Liver (tissue), 9 donors: ENCODE data around the gene ATP2C2. TPM values are rescaled to one million over a fixed set of nuclear protein-coding genes. Genes with fewer than 3 reads are reported as not detected.

Experiments
- DNase-seq: peaks from one replicate; pipeline ENCODE4 v3.0.0-alpha.2; 2017; ENCODE audit warnings: low spot score
- H3K27ac ChIP-seq, 2 donors: one replicate each; pipeline ENCODE4 v1.7.0; 2013; ENCODE audit warnings: inconsistent platforms in 2 of 2, low read length in 2 of 2, control low read depth in 1 of 2, low read depth in 1 of 2, mild to moderate bottlenecking in 1 of 2
- H3K27me3 ChIP-seq, 4 donors: one replicate each; pipeline versions ENCODE4 v1.6.1 to v1.7.0; 2013; ENCODE audit warnings: low read length in 3 of 4, inconsistent platforms in 1 of 4, mild to moderate bottlenecking in 1 of 4, moderate library complexity in 1 of 4; ENCODE audit not compliant: control insufficient read depth in 4 of 4, insufficient read depth in 4 of 4
- H3K36me3 ChIP-seq, 4 donors: one replicate each; pipeline versions ENCODE4 v1.6.1 to v1.7.0; 2013; ENCODE audit warnings: low read length in 3 of 4, mild to moderate bottlenecking in 3 of 4, low read depth in 1 of 4, moderate library complexity in 1 of 4; ENCODE audit not compliant: control insufficient read depth in 4 of 4, insufficient read depth in 3 of 4
- H3K4me1 ChIP-seq, 4 donors: one replicate each; pipeline versions ENCODE4 v1.6.1 to v1.7.0; 2013; ENCODE audit warnings: low read length in 3 of 4, mild to moderate bottlenecking in 3 of 4, moderate library complexity in 1 of 4; ENCODE audit not compliant: control insufficient read depth in 4 of 4, insufficient read depth in 4 of 4
- H3K4me3 ChIP-seq, 3 donors: one replicate each; pipeline versions ENCODE4 v1.6.1 to v1.7.0; 2013; ENCODE audit warnings: low read length in 3 of 3, control low read depth in 1 of 3, low read depth in 1 of 3, mild to moderate bottlenecking in 1 of 3
- H3K9ac ChIP-seq, 2 donors: one replicate each; pipeline ENCODE4 v1.7.0; 2013; ENCODE audit warnings: low read length in 2 of 2, mild to moderate bottlenecking in 2 of 2, moderate library complexity in 2 of 2, control low read depth in 1 of 2, low read depth in 1 of 2
- H3K9me3 ChIP-seq, 4 donors: one replicate each; pipeline versions ENCODE4 v1.6.1 to v1.7.0; 2013; ENCODE audit warnings: low read length in 3 of 4; ENCODE audit not compliant: control insufficient read depth in 4 of 4
- FOXA1 ChIP-seq: IDR thresholded peaks from 2 replicates; pipeline ENCODE4 v1.6.1; 2016; ENCODE audit warnings: antibody characterized with exemption
- GABPA ChIP-seq, 2 donors: IDR thresholded peaks in 1 of 2; conservative IDR thresholded peaks in 1 of 2; 2 replicates each; pipeline ENCODE4 v1.6.1; 2016; ENCODE audit warnings: antibody characterized with exemption in 2 of 2, mild to moderate bottlenecking in 1 of 2, moderate library complexity in 1 of 2
- HNF4A ChIP-seq, 2 donors: conservative IDR thresholded peaks; 2 replicates each; pipeline ENCODE4 v1.6.1; 2016; ENCODE audit warnings: antibody characterized with exemption in 2 of 2, mild to moderate bottlenecking in 2 of 2
- HNF4G ChIP-seq: IDR thresholded peaks from 2 replicates; pipeline ENCODE4 v1.6.1; 2016; ENCODE audit warnings: antibody characterized with exemption
- RAD21 ChIP-seq, 2 donors: IDR thresholded peaks; 2 replicates each; pipeline ENCODE4 v1.6.1; 2016; ENCODE audit warnings: antibody characterized with exemption in 2 of 2, mild to moderate bottlenecking in 2 of 2
- RXRA ChIP-seq, 2 donors: IDR thresholded peaks; 2 replicates each; pipeline ENCODE4 v1.6.1; 2017 to 2018; ENCODE audit warnings: antibody characterized with exemption in 2 of 2, mild to moderate bottlenecking in 1 of 2
- TAF1 ChIP-seq: conservative IDR thresholded peaks from 2 replicates; pipeline ENCODE4 v1.6.1; 2016; ENCODE audit warnings: antibody characterized with exemption, mild to moderate bottlenecking
- YY1 ChIP-seq: IDR thresholded peaks from 2 replicates; pipeline ENCODE4 v1.6.1; 2016; ENCODE audit warnings: antibody characterized with exemption, mild to moderate bottlenecking
- WGBS: extraction: QIAGEN DNeasy Blood & Tissue Kit; methylation state at CpG from one replicate; pipeline ENCODE4 v1.1.7; 2013; 5-methylcytosine and 5-hydroxymethylcytosine counted together
- polyA plus RNA-seq, 2 donors: library from polyadenylated mRNA; stranded (reverse) in 1 of 2; unstranded in 1 of 2; fragments of 200-250 nt in 1 of 2; fragments of >200 nt in 1 of 2; fragmentation: Nextera tagmentation in 1 of 2; extraction: Ambion mirVana in 1 of 2; gene quantifications; one replicate each; pipeline versions ENCODE4 v1.2.1 to v1.2.3, GENCODE V29; 2013 to 2015
- total RNA-seq, 2 donors: library from RNA; depleted of rRNA; stranded (reverse); fragments of >200 nt; gene quantifications; one replicate each; pipeline ENCODE4 v1.2.3, GENCODE V29; 2014
- TF ChIP-seq, protein P1 (sequence below): IDR thresholded peaks from 2 replicates; pipeline ENCODE4 v1.6.1; 2016; ENCODE audit warnings: antibody characterized with exemption, mild to moderate bottlenecking
- TF ChIP-seq, protein P2 (sequence below): IDR thresholded peaks from 2 replicates; pipeline ENCODE4 v1.6.1; 2016; ENCODE audit warnings: antibody characterized with exemption
- TF ChIP-seq, protein P3 (sequence below): fragments of 150-350 bp; IDR thresholded peaks from 2 replicates; pipeline ENCODE4 v1.5.1; 2017; ENCODE audit warnings: improper control_type of control experiment, low read depth, low read length; ENCODE audit not compliant: missing input control
- TF ChIP-seq, protein P4 (sequence below): IDR thresholded peaks from 2 replicates; pipeline ENCODE4 v1.6.1; 2016; ENCODE audit warnings: antibody characterized with exemption
- donor health status: healthy.
- donor health status: healthy.
- donor health status: healthy.
- donor health status: healthy.
- donor health status: healthy.

ATP2C2 gene
- total and polyA plus RNA-seq, 4 donors: 0.05 to 0.33 (median 0.22) TPM

DNA sequence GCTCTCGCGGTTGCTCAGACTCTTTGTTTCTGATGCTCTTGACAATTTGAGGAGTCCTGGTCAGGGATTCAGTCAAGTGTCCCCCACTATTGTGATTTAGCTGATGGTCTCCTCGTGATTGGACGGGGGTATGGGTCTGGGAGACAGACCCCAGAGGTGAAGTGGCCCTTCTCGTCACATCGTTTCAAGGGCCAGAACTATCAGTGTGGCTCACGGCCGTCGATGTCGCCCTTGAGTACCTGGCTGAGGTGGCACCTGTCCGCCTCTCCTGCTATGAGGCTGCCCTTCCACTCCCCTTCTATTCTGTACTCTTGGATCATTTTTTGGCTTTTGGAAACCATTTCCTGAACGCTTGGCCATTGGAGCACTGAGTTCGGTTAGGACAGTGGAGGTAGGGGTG, 143.5 kb downstream of the ATP2C2 start:
- DNase-seq: no peak
- TF ChIP-seq, protein P1, sequence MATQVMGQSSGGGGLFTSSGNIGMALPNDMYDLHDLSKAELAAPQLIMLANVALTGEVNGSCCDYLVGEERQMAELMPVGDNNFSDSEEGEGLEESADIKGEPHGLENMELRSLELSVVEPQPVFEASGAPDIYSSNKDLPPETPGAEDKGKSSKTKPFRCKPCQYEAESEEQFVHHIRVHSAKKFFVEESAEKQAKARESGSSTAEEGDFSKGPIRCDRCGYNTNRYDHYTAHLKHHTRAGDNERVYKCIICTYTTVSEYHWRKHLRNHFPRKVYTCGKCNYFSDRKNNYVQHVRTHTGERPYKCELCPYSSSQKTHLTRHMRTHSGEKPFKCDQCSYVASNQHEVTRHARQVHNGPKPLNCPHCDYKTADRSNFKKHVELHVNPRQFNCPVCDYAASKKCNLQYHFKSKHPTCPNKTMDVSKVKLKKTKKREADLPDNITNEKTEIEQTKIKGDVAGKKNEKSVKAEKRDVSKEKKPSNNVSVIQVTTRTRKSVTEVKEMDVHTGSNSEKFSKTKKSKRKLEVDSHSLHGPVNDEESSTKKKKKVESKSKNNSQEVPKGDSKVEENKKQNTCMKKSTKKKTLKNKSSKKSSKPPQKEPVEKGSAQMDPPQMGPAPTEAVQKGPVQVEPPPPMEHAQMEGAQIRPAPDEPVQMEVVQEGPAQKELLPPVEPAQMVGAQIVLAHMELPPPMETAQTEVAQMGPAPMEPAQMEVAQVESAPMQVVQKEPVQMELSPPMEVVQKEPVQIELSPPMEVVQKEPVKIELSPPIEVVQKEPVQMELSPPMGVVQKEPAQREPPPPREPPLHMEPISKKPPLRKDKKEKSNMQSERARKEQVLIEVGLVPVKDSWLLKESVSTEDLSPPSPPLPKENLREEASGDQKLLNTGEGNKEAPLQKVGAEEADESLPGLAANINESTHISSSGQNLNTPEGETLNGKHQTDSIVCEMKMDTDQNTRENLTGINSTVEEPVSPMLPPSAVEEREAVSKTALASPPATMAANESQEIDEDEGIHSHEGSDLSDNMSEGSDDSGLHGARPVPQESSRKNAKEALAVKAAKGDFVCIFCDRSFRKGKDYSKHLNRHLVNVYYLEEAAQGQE: no peak
- TF ChIP-seq RAD21 (IDR thresholded peaks at IDR 0.05): no peak
- no peak for TF ChIP-seq HNF4G
- no peak for TF ChIP-seq HNF4A (conservative IDR thresholded peaks at IDR 0.05)
- no peak for TF ChIP-seq RXRA (IDR thresholded peaks at IDR 0.05)
- TF ChIP-seq FOXA1: no peak
- TF ChIP-seq GABPA (IDR thresholded peaks at IDR 0.05 in 1 of 2, conservative IDR thresholded peaks at IDR 0.05 in 1 of 2): no peak
- TF ChIP-seq, protein P2, sequence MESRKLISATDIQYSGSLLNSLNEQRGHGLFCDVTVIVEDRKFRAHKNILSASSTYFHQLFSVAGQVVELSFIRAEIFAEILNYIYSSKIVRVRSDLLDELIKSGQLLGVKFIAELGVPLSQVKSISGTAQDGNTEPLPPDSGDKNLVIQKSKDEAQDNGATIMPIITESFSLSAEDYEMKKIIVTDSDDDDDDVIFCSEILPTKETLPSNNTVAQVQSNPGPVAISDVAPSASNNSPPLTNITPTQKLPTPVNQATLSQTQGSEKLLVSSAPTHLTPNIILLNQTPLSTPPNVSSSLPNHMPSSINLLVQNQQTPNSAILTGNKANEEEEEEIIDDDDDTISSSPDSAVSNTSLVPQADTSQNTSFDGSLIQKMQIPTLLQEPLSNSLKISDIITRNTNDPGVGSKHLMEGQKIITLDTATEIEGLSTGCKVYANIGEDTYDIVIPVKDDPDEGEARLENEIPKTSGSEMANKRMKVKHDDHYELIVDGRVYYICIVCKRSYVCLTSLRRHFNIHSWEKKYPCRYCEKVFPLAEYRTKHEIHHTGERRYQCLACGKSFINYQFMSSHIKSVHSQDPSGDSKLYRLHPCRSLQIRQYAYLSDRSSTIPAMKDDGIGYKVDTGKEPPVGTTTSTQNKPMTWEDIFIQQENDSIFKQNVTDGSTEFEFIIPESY: no peak
- TF ChIP-seq YY1: no peak
- no peak for TF ChIP-seq TAF1
- TF ChIP-seq, protein P3, sequence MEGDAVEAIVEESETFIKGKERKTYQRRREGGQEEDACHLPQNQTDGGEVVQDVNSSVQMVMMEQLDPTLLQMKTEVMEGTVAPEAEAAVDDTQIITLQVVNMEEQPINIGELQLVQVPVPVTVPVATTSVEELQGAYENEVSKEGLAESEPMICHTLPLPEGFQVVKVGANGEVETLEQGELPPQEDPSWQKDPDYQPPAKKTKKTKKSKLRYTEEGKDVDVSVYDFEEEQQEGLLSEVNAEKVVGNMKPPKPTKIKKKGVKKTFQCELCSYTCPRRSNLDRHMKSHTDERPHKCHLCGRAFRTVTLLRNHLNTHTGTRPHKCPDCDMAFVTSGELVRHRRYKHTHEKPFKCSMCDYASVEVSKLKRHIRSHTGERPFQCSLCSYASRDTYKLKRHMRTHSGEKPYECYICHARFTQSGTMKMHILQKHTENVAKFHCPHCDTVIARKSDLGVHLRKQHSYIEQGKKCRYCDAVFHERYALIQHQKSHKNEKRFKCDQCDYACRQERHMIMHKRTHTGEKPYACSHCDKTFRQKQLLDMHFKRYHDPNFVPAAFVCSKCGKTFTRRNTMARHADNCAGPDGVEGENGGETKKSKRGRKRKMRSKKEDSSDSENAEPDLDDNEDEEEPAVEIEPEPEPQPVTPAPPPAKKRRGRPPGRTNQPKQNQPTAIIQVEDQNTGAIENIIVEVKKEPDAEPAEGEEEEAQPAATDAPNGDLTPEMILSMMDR: no peak
- no peaks in the 10 kb centered on the region for H3K4me1 ChIP-seq
- no peaks in the 10 kb centered on the region for H3K9me3 ChIP-seq
- H3K4me3 ChIP-seq: no peak overlapping the region
- H3K9ac ChIP-seq: no peak overlapping the region
- H3K27me3 ChIP-seq: no peaks in the 10 kb centered on the region
- no peaks in the 10 kb centered on the region for H3K36me3 ChIP-seq
- 70% methylated on average over 13 of the region's 13 CpGs for WGBS
- H3K27ac ChIP-seq: no peak overlapping the region

DNA sequence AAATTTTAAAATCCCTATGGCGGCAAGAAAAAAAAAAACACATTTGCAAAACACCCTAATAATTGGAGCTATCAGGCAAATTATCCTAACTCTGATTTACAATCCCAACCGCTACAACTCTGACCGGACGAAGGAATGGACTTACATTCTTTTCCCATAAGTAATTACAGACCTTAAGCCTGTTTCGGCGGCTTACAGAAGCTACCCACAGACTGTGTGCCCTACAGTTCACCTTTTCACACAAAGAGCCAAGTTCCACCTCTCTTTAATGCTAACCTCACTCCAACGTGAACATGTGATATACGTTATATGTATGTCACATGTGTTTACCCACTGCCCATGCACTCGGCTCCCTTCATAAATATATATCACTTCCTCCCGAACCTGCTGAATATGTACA, 144.8 kb downstream of the ATP2C2 start:
- Histone ChIP-seq H3K36me3 (no peaks in the 10 kb centered on the region), H3K4me3 (no peak overlapping the region), H3K4me1 (no peaks in the 10 kb centered on the region), H3K27ac (no peak overlapping the region), H3K9me3 (no peaks in the 10 kb centered on the region), H3K27me3 (no peaks in the 10 kb centered on the region), H3K9ac (no peak overlapping the region)
- TF ChIP-seq HNF4A (conservative IDR thresholded peaks at IDR 0.05): no peak
- TF ChIP-seq, protein P1: no peak
- TF ChIP-seq, protein P4, sequence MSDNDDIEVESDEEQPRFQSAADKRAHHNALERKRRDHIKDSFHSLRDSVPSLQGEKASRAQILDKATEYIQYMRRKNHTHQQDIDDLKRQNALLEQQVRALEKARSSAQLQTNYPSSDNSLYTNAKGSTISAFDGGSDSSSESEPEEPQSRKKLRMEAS: no peak
- WGBS: 89% methylated on average over 10 of the region's 10 CpGs
- no peak for DNase-seq
